Measurements from ENCODE around the gene SLC22A23. TPM values are rescaled to one million over a fixed set of nuclear protein-coding genes. Genes with fewer than 3 reads are reported as not detected.

SLC22A23 gene
- total RNA-seq, 1 experiment from 2014 or later = 5.7 TPM

DNA sequence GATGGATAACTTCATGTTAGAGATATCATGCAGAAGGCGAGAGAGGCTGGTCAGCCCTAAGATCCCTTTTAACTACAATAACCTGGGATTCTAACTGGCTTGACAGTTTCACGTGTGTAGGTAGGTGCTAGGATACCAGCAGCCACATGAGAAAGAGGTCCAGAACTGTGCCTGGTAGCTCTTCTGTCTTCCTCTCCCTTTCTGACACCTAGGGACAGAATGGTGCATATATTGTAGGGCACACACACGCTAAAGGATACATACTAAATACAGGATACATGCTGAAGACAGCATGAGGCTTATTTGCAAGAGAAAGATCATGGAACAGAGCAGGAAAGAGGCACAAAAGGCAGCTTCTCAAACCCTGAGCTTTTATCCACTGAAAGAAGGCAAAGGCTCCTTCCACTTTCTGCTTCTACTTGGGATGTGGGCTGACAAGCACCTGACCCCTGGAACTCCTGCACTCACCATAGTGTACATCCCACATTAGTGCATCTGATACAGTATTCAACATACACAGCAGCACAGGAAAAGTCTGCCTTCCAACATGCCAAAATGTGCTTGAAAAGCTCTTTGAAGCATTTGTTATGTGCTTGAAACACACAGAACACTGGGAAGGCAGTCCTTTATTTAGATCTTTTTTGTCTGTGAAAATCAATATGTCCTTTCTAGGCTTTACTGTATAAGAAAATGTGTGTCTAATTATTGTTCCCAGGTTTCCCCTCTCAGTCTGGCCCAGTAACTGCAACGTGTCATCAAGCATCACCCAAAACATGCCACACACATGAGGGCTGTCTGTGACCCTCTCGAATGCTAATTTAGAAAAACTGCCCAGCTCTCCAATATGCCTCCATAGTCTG is 3.2 kb downstream of the SLC22A23 start:
- Histone ChIP-seq H3K4me1 (ENCODE audit: insufficient read depth, low read length) (peaks cover 18% of the 10 kb centered on the region), H3K27ac (ENCODE audit: low read length) (no peak overlapping the region), H3K4me2 (ENCODE audit: low read length) (peak overlapping the region; percentile 97), H2AFZ (ENCODE audit: low read length) (no peak overlapping the region), H3K36me3 (ENCODE audit: low read depth, low read length) (no peaks in the 10 kb centered on the region), H3K4me3 (ENCODE audit: low read length) (peak overlapping the region; percentile 89; the same call in 1 of the 2 replicates), H3K9me3 (ENCODE audit: low read length) (no peaks in the 10 kb centered on the region), H4K20me1 (ENCODE audit: low read length) (0 out of 2 replicates have a peak, but pooled peaks cover 5% of the 10 kb centered on the region), H3K27me3 (ENCODE audit: low read length) (no peaks in the 10 kb centered on the region), H3K9me2 (replicated peaks; ENCODE audit: low read length) (no peaks in the 10 kb centered on the region), H3K79me2 (ENCODE audit: low read length) (peaks cover 17% of the 10 kb centered on the region), H3K9ac (ENCODE audit: low read length) (no peak overlapping the region), H3F3A (ENCODE audit: low read length, unreplicated experiment) (no peaks in the 10 kb centered on the region)
- DNase-seq (no peak), ATAC-seq (no peak)
- ChIA-PET POLR2A (ENCODE audit: unreplicated experiment) (no interaction called here), CTCF (interaction anchor here (0.6 to 0.8 kb wide), 3 partner anchors 16 to 172 kb away, joined by 3 to 4 read pairs (median 3); no protein-coding TSS in a partner anchor)
- no peak for TF ChIP-seq EZH2phosphoT487 (IDR thresholded peaks at IDR 0.05; ENCODE audit: borderline replicate concordance, low read length)
- no TSS peak for BruUV-seq (replicated peaks)
- intact Hi-C loops (cut with micrococcal nuclease) = no loop called here

DNA sequence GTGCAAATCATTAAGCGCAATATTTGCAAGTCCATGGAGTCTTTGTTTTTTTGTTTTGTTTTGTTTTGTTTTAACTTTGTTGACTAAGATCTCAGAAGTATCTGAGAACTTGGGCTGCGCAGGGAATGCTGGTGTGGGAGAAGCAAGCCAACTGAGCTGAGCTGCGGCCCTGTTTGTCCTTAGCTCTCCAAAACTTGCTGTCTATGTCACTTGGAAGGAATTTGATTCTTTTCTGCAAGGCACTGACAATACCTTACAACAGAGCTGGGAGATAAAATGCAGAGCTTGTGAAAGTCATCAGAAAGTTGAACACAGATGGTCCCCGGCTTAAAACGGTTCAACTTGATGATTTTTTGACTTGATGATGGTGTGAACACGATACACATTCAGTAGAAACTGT is 5.4 kb downstream of the SLC22A23 start:
- no peak for DNase-seq
- ATAC-seq = no peak
- H3K4me2 ChIP-seq (ENCODE audit: low read length) = no peak overlapping the region
- BruUV-seq (replicated peaks) = no TSS peak
- no peak overlapping the region for H3K4me3 ChIP-seq (ENCODE audit: low read length)
- POLR2A ChIA-PET (ENCODE audit: unreplicated experiment) = no interaction called here
- peaks cover 17% of the 10 kb centered on the region for H3K79me2 ChIP-seq (ENCODE audit: low read length)
- no peaks in the 10 kb centered on the region for H3K9me2 ChIP-seq (replicated peaks; ENCODE audit: low read length)
- peaks cover 14% of the 10 kb centered on the region for H3K4me1 ChIP-seq (ENCODE audit: insufficient read depth, low read length)
- CTCF ChIA-PET = no interaction called here
- intact Hi-C loops (cut with micrococcal nuclease) = no loop called here
- no peaks in the 10 kb centered on the region for H3K9me3 ChIP-seq (ENCODE audit: low read length)
- no peaks in the 10 kb centered on the region for H3K36me3 ChIP-seq (ENCODE audit: low read depth, low read length)
- no peak overlapping the region for H3K9ac ChIP-seq (ENCODE audit: low read length)
- H3K27me3 ChIP-seq (ENCODE audit: low read length) = no peaks in the 10 kb centered on the region
- no peaks in the 10 kb centered on the region for H3F3A ChIP-seq (ENCODE audit: low read length, unreplicated experiment)
- no peak overlapping the region for H3K27ac ChIP-seq (ENCODE audit: low read length)
- no peak overlapping the region for H2AFZ ChIP-seq (ENCODE audit: low read length)
- TF ChIP-seq, protein P1, sequence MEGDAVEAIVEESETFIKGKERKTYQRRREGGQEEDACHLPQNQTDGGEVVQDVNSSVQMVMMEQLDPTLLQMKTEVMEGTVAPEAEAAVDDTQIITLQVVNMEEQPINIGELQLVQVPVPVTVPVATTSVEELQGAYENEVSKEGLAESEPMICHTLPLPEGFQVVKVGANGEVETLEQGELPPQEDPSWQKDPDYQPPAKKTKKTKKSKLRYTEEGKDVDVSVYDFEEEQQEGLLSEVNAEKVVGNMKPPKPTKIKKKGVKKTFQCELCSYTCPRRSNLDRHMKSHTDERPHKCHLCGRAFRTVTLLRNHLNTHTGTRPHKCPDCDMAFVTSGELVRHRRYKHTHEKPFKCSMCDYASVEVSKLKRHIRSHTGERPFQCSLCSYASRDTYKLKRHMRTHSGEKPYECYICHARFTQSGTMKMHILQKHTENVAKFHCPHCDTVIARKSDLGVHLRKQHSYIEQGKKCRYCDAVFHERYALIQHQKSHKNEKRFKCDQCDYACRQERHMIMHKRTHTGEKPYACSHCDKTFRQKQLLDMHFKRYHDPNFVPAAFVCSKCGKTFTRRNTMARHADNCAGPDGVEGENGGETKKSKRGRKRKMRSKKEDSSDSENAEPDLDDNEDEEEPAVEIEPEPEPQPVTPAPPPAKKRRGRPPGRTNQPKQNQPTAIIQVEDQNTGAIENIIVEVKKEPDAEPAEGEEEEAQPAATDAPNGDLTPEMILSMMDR (conservative IDR thresholded peaks at IDR 0.05; ENCODE audit: low read depth, low read length) = no peak
- TF ChIP-seq EZH2phosphoT487 (IDR thresholded peaks at IDR 0.05; ENCODE audit: borderline replicate concordance, low read length) = no peak
- no peak for TF ChIP-seq EZH2 (IDR thresholded peaks at IDR 0.05; ENCODE audit: low read length, unreplicated experiment)
- 0 out of 2 replicates have a peak, but pooled peaks cover 5% of the 10 kb centered on the region for H4K20me1 ChIP-seq (ENCODE audit: low read length)

DNA sequence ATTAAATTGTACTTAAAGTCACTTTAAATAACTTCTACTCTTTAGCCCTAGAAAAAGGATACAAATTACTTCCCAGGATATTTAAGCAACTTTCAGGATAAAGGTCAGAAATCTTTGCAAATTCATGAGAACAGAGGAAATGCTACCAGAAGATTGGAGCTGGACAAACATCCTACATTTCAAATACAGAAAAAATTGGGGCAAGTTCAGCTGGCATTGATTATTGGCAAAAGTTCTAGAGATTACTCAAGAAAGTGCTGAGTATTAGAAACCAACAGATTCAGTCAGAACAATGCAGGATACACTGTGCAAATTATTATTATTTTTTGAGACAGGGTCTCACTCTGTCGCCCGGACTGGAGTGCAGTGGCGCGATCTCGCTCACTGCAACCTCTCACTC is 6.0 kb downstream of the SLC22A23 start:
- Histone ChIP-seq H3K4me3 (ENCODE audit: low read length) (no peak overlapping the region), H3K9ac (ENCODE audit: low read length) (no peak overlapping the region), H3K27me3 (ENCODE audit: low read length) (no peaks in the 10 kb centered on the region), H3K9me2 (replicated peaks; ENCODE audit: low read length) (no peaks in the 10 kb centered on the region), H3K79me2 (ENCODE audit: low read length) (peaks cover 17% of the 10 kb centered on the region), H3K4me1 (ENCODE audit: insufficient read depth, low read length) (peaks cover 14% of the 10 kb centered on the region), H2AFZ (ENCODE audit: low read length) (no peak overlapping the region), H4K20me1 (ENCODE audit: low read length) (0 out of 2 replicates have a peak, but pooled peaks cover 5% of the 10 kb centered on the region), H3K4me2 (ENCODE audit: low read length) (no peak overlapping the region), H3K36me3 (ENCODE audit: low read depth, low read length) (no peaks in the 10 kb centered on the region), H3K9me3 (ENCODE audit: low read length) (no peaks in the 10 kb centered on the region), H3K27ac (ENCODE audit: low read length) (no peak overlapping the region), H3F3A (ENCODE audit: low read length, unreplicated experiment) (no peaks in the 10 kb centered on the region)
- no peak for DNase-seq
- ATAC-seq = no peak
- BruUV-seq (replicated peaks) = no TSS peak
- intact Hi-C loops (cut with micrococcal nuclease) = no loop called here
- ChIA-PET POLR2A (ENCODE audit: unreplicated experiment) (no interaction called here), CTCF (no interaction called here)
- no peak for TF ChIP-seq EZH2phosphoT487 (IDR thresholded peaks at IDR 0.05; ENCODE audit: borderline replicate concordance, low read length)
- TF ChIP-seq, protein P1 (conservative IDR thresholded peaks at IDR 0.05; ENCODE audit: low read depth, low read length) = no peak
- no peak for TF ChIP-seq EZH2 (IDR thresholded peaks at IDR 0.05; ENCODE audit: low read length, unreplicated experiment)

Data from PC-3 (cell line).